ENCODE results near the gene A2M. TPM values are rescaled to one million over a fixed set of nuclear protein-coding genes. Genes with fewer than 3 reads are reported as not detected.

The A2M gene
- total RNA-seq, 6 donors from 2014 or later, result 314 to 2,437 (median 1,163) TPM

- no peak overlapping the region for H3K4me3 ChIP-seq
- 67 to 72% methylated on average over 5 of the region's 5 CpGs for WGBS, 2 donors
- H3K27me3 ChIP-seq, result no peaks in the 10 kb centered on the region
- no peaks in the 10 kb centered on the region for H3K36me3 ChIP-seq
- peaks cover 0 to 2% (median 0%) of the 10 kb centered on the region in 4 donors for H3K4me1 ChIP-seq
- TF ChIP-seq POLR2A (IDR thresholded peaks at IDR 0.05), result no peak
- TF ChIP-seq POLR2AphosphoS5 (IDR thresholded peaks at IDR 0.05), result no peak
- no peak for TF ChIP-seq EP300 (IDR thresholded peaks at IDR 0.05)
- no peak for TF ChIP-seq CTCF (IDR thresholded peaks at IDR 0.05)
- peak overlapping the region in 1 of 4 donors; percentile 0 for H3K27ac ChIP-seq
- peaks cover 0 to under 1% (median 0%) of the 10 kb centered on the region in 4 donors for H3K9me3 ChIP-seq
- no peak for DNase-seq
- ATAC-seq (ENCODE audit: low FRiP score in 2 of 2), result no peak
Measured at GRCh38 chr12:9135903-9136310, 20.2 kb upstream of the A2M start.

GRCh38 chr12:9134981-9135628 is 19.4 kb upstream of the A2M start:
- peak overlapping the region in 3 of 4 donors; percentile 54 to 82 (median 60) for H3K27ac ChIP-seq
- ATAC-seq (ENCODE audit: low FRiP score in 2 of 2), result peak; percentile 23 to 34
- DNase-seq, result peak in 1 of 2 donors; percentile 63
- 80 to 85% methylated on average over 13 to 16 of the region's 16 CpGs for WGBS, 2 donors
- H3K27me3 ChIP-seq, result no peaks in the 10 kb centered on the region
- H3K36me3 ChIP-seq, result no peaks in the 10 kb centered on the region
- H3K4me3 ChIP-seq, result peak overlapping the region in 1 of 4 donors; percentile 7
- TF ChIP-seq POLR2A (IDR thresholded peaks at IDR 0.05) (no peak), CTCF (IDR thresholded peaks at IDR 0.05) (peak in 4 of 6 experiments; percentile 11 to 19 (median 12)), EP300 (IDR thresholded peaks at IDR 0.05) (peak in 1 of 4 donors; percentile 40), POLR2AphosphoS5 (IDR thresholded peaks at IDR 0.05) (peak; percentile 52 to 75)
- H3K9me3 ChIP-seq, result peaks cover 0 to 3% (median 0%) of the 10 kb centered on the region in 4 donors
- peaks cover 0 to 2% (median 0%) of the 10 kb centered on the region in 4 donors for H3K4me1 ChIP-seq

- H3K27me3 ChIP-seq, result no peaks in the 10 kb centered on the region
- DNase-seq (no peak), ATAC-seq (ENCODE audit: low FRiP score in 2 of 2) (no peak)
- peaks cover 0 to 3% (median 0%) of the 10 kb centered on the region in 4 donors for H3K9me3 ChIP-seq
- H3K4me1 ChIP-seq, result peaks cover 0 to 2% (median 0%) of the 10 kb centered on the region in 4 donors
- H3K27ac ChIP-seq, result no peak overlapping the region
- H3K4me3 ChIP-seq, result no peak overlapping the region
- WGBS, 2 donors, result 70 to 73% methylated on average over 1 of the region's 1 CpG
- no peaks in the 10 kb centered on the region for H3K36me3 ChIP-seq
- TF ChIP-seq EP300 (IDR thresholded peaks at IDR 0.05) (no peak), CTCF (IDR thresholded peaks at IDR 0.05) (no peak)
Measured at GRCh38 chr12:9133216-9133916, 17.6 kb upstream of the A2M start.

GRCh38 chr12:9132008-9132535 is 16.4 kb upstream of the A2M start:
- H3K9me3 ChIP-seq, result peaks cover 0 to 3% (median 0%) of the 10 kb centered on the region in 4 donors
- WGBS, 2 donors, result 54 to 57% methylated on average over 1 of the region's 1 CpG
- H3K36me3 ChIP-seq, result no peaks in the 10 kb centered on the region
- TF ChIP-seq POLR2AphosphoS5 (IDR thresholded peaks at IDR 0.05), result peak in 1 of 2 donors; percentile 63
- TF ChIP-seq EP300 (IDR thresholded peaks at IDR 0.05), result no peak
- H3K4me1 ChIP-seq, result peaks cover 0 to 2% (median 0%) of the 10 kb centered on the region in 4 donors
- ATAC-seq (ENCODE audit: low FRiP score in 2 of 2) (no peak), DNase-seq (no peak)
- no peak overlapping the region for H3K27ac ChIP-seq
- no peaks in the 10 kb centered on the region for H3K27me3 ChIP-seq
- no peak overlapping the region for H3K4me3 ChIP-seq

GRCh38 chr12:9130244-9130643 is 14.5 kb upstream of the A2M start:
- Histone ChIP-seq H3K27me3 (no peaks in the 10 kb centered on the region), H3K9me3 (peaks cover 0 to 3% (median 0%) of the 10 kb centered on the region in 4 donors), H3K4me1 (no peaks in the 10 kb centered on the region), H3K4me3 (no peak overlapping the region), H3K36me3 (no peaks in the 10 kb centered on the region), H3K27ac (no peak overlapping the region)
- WGBS, 2 donors, result 71 to 93% methylated on average over 2 of the region's 2 CpGs
- DNase-seq, result no peak
- TF ChIP-seq POLR2A (IDR thresholded peaks at IDR 0.05) (no peak), POLR2AphosphoS5 (IDR thresholded peaks at IDR 0.05) (no peak), EP300 (IDR thresholded peaks at IDR 0.05) (no peak), CTCF (IDR thresholded peaks at IDR 0.05) (no peak)
- ATAC-seq (ENCODE audit: low FRiP score in 2 of 2), result no peak

Measured in upper lobe of left lung (tissue), 6 donors.